Stimulated activated naive B cell treated with anti-CD40 and anti-IgM and Interleukin-4, amounts not matched to agents 10 μg/mL and 1 μg/mL and 100 μg/mL, for 72 hours (primary cell): ENCODE measurements around the gene CSF1.
"Not testable (repeated sequence)": the region's sequence is repeated elsewhere in the genome, so short reads cannot be mapped to it uniquely, and the experiment has no call there.

Experiments
- ATAC-seq, 2 donors: fragments of 150-1000 bp; cut with Tn5 transposase; replicated peaks; 2 replicates each; pipeline ENCODE4 v1.10.0; 2021; ENCODE audit warnings: moderate library complexity in 1 of 2
- DNase-seq: peaks from one replicate; pipeline ENCODE4 v3.0.0; 2021
- H3K27ac Mint-ChIP-seq: one replicate; pipeline ENCODE4 v1.8.0; 2022; ENCODE audit warnings: mild to moderate bottlenecking, mixed read lengths
- H3K27me3 Mint-ChIP-seq, 2 donors: one replicate each; pipeline ENCODE4 v1.8.0; 2022; ENCODE audit warnings: mixed read lengths in 2 of 2
- H3K36me3 Mint-ChIP-seq, 2 donors: one replicate each; pipeline ENCODE4 v1.8.0; 2022; ENCODE audit warnings: mixed read lengths in 2 of 2, mild to moderate bottlenecking in 1 of 2
- H3K4me1 Mint-ChIP-seq, 2 donors: one replicate each; pipeline ENCODE4 v1.8.0; 2022; ENCODE audit warnings: mixed read lengths in 2 of 2, mild to moderate bottlenecking in 1 of 2
- H3K4me3 Mint-ChIP-seq, 2 donors: one replicate each; pipeline ENCODE4 v1.8.0; 2022; ENCODE audit warnings: mild to moderate bottlenecking in 2 of 2, mixed read lengths in 2 of 2, moderate library complexity in 1 of 2
- H3K9me3 Mint-ChIP-seq, 2 donors: one replicate each; pipeline ENCODE4 v1.8.0; 2022; ENCODE audit warnings: mixed read lengths in 2 of 2, mild to moderate bottlenecking in 1 of 2

Gene CSF1

DNA sequence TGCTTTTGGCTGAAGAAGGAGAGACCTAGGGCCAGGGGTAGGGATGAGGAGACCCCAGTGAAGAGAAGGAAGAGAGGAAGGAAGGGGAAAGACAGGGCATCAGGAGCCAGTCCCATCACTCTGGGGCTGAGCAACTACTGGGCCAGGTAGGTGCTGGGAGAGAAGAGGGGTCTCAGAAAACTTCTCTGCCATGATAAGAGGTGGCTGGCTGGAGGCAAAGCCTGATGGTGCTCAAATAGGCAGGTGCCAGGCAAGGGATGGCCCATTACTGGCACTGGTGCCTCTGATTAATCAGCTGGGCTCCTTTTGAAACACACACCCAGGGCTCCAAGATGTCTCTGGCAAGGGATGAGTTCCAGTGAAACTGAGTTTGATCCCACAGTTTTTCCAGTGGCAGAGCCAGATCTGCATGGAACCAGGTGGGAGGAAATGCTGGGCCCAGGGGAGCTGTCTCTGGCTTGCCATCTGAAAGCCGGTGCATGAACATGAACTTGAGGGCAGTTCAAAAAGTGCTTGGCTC lies 2.8 kb downstream of the CSF1 start:
- DNase-seq: no peak
- Mint-ChIP-seq H3K4me1 (peaks cover 61 to 63% of the 10 kb centered on the region in 2 donors), H3K27ac (peak overlapping the region; percentile 92), H3K4me3 (peak overlapping the region; percentile 83 to 92), H3K27me3 (peaks cover 11 to 21% of the 10 kb centered on the region in 2 donors), H3K9me3 (no peaks in the 10 kb centered on the region), H3K36me3 (peaks cover 63 to 78% of the 10 kb centered on the region in 2 donors)
- no peak for ATAC-seq

DNA sequence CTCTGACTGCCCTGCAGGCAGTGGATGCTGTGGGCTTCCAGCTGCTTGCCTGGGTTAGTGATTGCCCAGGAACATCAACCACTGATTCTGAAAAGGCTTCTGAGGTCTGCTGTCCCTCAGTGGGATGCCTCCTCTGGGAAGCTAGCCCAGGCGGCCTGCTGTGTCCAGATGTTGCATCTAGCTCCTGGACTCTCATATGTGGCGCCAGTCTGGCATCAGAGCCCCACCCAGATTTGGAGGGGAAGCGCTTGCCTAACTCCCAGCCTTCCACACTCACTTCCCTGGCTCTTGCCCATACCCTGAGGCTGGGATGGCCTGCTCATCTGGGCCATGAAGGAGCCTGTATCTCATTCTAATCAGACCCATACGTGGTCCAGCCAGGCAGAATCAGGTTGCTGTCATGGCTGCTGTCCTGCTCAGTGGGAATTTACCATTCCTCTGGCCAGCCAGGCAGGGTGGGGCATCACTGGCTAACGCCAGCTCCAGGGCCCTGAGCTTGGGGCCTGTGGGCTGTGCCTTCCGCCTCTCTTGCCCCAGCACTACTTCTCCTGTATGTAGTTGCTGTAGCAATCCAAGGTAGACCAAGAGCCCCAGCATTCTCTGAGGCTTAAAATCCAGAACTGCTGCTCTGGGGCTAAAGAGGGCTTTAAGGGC lies 4.1 kb downstream of the CSF1 start:
- Mint-ChIP-seq H3K27me3 (peaks cover 11 to 26% of the 10 kb centered on the region in 2 donors), H3K4me3 (peak overlapping the region in 1 of 2 donors; percentile 92), H3K27ac (peak overlapping the region; percentile 83), H3K9me3 (no peaks in the 10 kb centered on the region), H3K4me1 (peaks cover 50 to 54% of the 10 kb centered on the region in 2 donors), H3K36me3 (peaks cover 71 to 87% of the 10 kb centered on the region in 2 donors)
- ATAC-seq (no peak), DNase-seq (no peak)

DNA sequence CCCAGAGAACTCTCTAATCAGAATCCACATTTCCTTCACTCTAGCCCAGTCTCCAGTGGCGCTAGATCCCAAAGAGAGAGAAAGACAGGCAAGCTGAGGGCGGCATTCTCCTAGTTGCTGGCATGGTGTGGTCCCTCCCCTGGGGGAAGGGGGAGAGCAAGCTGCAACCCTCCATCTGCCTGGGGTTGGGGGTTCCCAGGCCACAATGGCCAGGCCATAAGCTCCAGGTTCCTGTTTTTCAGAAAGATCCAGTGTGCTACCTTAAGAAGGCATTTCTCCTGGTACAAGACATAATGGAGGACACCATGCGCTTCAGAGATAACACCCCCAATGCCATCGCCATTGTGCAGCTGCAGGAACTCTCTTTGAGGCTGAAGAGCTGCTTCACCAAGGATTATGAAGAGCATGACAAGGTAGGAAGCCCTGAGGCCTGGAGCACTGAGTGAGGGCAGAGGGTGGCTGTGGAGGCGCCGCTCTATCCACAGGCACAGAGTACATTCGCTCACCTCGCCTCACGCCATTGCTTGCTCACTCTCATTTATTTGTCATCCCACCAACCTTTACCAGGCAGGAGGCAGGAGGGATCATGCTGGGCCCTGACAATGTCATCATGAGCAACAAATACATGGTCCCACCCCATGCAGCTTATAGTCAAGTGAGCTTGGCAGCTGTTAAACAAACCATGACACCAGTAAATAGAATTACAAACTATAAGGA lies 6.6 kb downstream of the CSF1 start:
- ATAC-seq: no peak

DNA sequence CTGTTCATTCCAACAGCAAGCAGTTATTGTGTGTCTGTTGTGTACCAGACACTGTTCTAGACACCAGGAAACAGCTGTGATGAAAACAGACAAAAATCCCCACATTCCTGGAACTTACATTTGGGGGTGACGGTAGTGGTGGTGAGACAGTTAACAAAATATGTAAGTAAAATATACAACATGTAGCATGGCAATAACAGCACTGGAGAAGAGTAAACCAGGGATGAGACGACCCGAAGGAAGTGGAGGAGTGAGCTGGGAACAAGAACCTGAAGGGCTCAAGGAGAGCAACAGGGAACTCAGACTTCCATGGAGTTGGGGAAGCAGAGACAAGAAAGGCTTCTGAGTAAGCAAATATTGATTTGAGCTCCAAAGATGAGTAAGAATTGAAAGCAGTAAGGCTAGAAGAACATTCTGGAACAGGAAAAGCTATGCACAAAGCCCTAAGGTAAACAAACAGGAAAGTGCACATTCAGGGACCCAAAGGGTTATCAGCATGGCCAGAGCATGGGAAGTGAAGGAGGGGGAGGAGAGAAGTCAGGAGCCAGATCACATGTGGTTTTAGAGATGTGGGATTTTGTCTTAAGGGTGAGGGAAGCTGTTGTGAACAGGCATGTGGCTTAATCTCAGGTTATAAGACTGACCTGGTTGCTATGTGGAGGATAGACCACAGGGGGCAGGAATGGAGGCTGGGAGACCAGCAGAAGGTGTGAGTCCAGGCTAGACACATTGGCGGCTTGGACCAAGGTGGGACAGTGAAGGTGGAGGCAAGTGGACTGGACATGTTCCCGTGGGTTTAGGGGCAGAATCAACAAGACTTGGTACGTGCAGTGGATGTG lies 7.3 kb downstream of the CSF1 start:
- peak; percentile 26 to 44 for ATAC-seq
- Mint-ChIP-seq H3K27ac (peak overlapping the region; percentile 3), H3K9me3 (peaks cover 0 to under 1% of the 10 kb centered on the region in 2 donors), H3K4me1 (peaks cover 42 to 45% of the 10 kb centered on the region in 2 donors), H3K4me3 (peak overlapping the region in 1 of 2 donors; percentile 1), H3K27me3 (peaks cover 5 to 29% of the 10 kb centered on the region in 2 donors), H3K36me3 (peaks cover 87 to 92% of the 10 kb centered on the region in 2 donors)
- DNase-seq: no peak

More for the DNA sequence above, 6.6 kb downstream of the CSF1 start:
- peaks cover 84 to 92% of the 10 kb centered on the region in 2 donors for H3K36me3 Mint-ChIP-seq
- no peak overlapping the region for H3K4me3 Mint-ChIP-seq
- peaks cover 11 to 26% of the 10 kb centered on the region in 2 donors for H3K27me3 Mint-ChIP-seq
- H3K9me3 Mint-ChIP-seq: no peaks in the 10 kb centered on the region
- no peak overlapping the region for H3K27ac Mint-ChIP-seq
- no peak for DNase-seq
- peaks cover 44 to 48% of the 10 kb centered on the region in 2 donors for H3K4me1 Mint-ChIP-seq

DNA sequence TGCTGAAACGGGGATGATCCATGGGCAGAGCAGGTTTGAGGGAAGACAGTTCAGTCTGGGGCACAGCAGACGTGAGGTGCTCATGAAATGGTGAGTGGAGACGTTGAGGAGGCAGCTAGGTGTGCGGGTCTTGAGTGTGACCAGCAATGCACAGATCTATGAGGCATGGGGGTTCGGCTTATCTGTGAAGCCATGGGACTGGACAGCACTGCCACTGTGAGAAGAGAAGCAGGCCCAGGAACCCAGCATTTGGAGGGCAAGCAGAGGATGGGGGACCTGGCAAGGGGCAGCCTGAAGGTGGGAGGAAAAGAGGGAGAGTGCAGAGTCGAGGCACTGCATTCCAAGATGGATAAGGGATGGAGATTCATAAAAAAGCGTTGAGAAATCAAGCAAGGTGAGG lies 8.0 kb downstream of the CSF1 start:
- Mint-ChIP-seq H3K4me3 (no peak overlapping the region), H3K36me3 (peaks cover 88 to 92% of the 10 kb centered on the region in 2 donors), H3K9me3 (peaks cover 0 to 4% of the 10 kb centered on the region in 2 donors), H3K27me3 (peaks cover 4 to 27% of the 10 kb centered on the region in 2 donors), H3K4me1 (peaks cover 39 to 43% of the 10 kb centered on the region in 2 donors), H3K27ac (peak overlapping the region; percentile 1)
- no peak for DNase-seq
- no peak for ATAC-seq

DNA sequence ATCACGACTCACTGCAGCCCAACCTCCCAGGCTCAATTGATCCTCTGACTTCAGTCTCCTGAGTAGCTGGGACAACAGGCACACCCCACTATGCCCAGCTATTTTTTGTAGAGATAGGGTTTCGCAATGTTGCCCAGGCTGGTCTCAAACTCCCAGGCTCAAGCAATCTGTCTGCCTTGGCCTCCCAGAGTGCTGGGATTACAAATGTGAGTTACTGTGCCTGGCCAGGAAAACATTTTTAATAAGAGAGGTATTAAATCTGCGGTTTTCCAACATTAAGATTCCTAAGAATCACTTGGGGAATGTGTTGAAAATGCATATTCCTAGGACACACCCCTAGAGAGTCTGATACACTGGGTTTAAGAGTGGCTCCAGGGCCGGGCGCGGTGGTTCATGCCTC lies 8.7 kb downstream of the CSF1 start:
- H3K27ac Mint-ChIP-seq: no peak overlapping the region
- peaks cover 88 to 92% of the 10 kb centered on the region in 2 donors for H3K36me3 Mint-ChIP-seq
- H3K27me3 Mint-ChIP-seq: peaks cover 0 to 31% of the 10 kb centered on the region in 2 donors
- H3K4me1 Mint-ChIP-seq: peaks cover 36 to 44% of the 10 kb centered on the region in 2 donors
- no peak overlapping the region for H3K4me3 Mint-ChIP-seq
- ATAC-seq: no peak
- no peak for DNase-seq
- peaks cover 0 to 4% of the 10 kb centered on the region in 2 donors for H3K9me3 Mint-ChIP-seq

DNA sequence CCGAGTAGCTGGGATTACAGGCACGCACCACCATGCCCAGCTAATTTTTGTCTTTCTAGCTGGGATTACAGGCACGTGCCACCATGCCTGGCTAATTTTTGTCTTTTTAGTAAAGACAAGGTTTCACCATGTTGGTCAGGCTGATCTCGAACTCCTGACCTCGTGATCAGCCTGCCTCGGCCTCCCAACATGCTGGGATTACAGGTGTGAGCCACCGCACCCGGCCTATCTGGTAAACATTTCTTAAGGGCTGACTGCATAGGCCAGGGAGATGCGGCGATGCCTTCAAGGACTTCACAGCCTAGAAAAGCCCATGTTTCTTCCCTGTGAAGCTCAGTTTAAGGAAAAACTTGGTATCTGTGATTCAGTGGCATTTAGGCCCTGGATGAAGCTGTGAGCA lies 9.7 kb downstream of the CSF1 start:
- not testable (repeated sequence) for ATAC-seq, H3K4me3 Mint-ChIP-seq, DNase-seq, H3K27ac Mint-ChIP-seq, H3K9me3 Mint-ChIP-seq
- Mint-ChIP-seq H3K4me1 (peaks cover 39 to 40% of the 10 kb centered on the region in 2 donors), H3K27me3 (peaks cover 0 to 33% of the 10 kb centered on the region in 2 donors), H3K36me3 (peaks cover 90 to 94% of the 10 kb centered on the region in 2 donors)

DNA sequence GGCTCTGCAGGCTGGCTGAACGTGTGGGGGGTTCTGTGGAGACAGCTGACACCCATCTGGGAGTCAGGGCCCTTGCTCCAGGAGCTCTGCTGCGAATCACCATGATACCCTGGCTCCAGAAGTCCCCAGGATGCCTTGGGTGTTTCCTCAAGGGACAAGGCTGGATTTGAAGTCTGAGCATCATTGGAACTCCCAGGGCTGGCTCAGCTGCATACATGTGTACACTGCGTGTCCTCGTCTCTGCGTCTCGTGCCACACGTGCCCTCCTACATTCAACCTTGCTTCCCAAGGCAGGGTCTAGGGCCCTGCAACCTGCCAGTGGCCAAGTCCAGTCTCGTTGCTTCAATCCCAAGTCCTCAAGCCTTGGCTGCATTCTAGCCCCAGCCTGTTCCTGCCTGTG lies 11.7 kb downstream of the CSF1 start:
- Mint-ChIP-seq H3K36me3 (peaks cover 89 to 94% of the 10 kb centered on the region in 2 donors), H3K27me3 (peaks cover 0 to 25% of the 10 kb centered on the region in 2 donors), H3K9me3 (peaks cover 0 to 4% of the 10 kb centered on the region in 2 donors), H3K4me3 (no peak overlapping the region), H3K4me1 (peaks cover 36 to 47% of the 10 kb centered on the region in 2 donors), H3K27ac (peak overlapping the region; percentile 91)
- ATAC-seq (peak in 1 of 2 donors; percentile 2), DNase-seq (no peak)

DNA sequence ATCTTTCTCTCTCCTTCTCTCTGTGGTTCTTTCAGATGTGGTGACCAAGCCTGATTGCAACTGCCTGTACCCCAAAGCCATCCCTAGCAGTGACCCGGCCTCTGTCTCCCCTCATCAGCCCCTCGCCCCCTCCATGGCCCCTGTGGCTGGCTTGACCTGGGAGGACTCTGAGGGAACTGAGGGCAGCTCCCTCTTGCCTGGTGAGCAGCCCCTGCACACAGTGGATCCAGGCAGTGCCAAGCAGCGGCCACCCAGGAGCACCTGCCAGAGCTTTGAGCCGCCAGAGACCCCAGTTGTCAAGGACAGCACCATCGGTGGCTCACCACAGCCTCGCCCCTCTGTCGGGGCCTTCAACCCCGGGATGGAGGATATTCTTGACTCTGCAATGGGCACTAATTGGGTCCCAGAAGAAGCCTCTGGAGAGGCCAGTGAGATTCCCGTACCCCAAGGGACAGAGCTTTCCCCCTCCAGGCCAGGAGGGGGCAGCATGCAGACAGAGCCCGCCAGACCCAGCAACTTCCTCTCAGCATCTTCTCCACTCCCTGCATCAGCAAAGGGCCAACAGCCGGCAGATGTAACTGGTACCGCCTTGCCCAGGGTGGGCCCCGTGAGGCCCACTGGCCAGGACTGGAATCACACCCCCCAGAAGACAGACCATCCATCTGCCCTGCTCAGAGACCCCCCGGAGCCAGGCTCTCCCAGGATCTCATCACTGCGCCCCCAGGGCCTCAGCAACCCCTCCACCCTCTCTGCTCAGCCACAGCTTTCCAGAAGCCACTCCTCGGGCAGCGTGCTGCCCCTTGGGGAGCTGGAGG lies 12.7 kb downstream of the CSF1 start:
- peak overlapping the region; percentile 91 for H3K27ac Mint-ChIP-seq
- H3K9me3 Mint-ChIP-seq: peaks cover 0 to 4% of the 10 kb centered on the region in 2 donors
- ATAC-seq (peak in 1 of 2 donors; percentile 3), DNase-seq (no peak)
- H3K4me1 Mint-ChIP-seq: peaks cover 32 to 47% of the 10 kb centered on the region in 2 donors
- H3K4me3 Mint-ChIP-seq: peak overlapping the region; percentile 4 to 49
- peaks cover 0 to 20% of the 10 kb centered on the region in 2 donors for H3K27me3 Mint-ChIP-seq
- H3K36me3 Mint-ChIP-seq: peaks cover 86 to 94% of the 10 kb centered on the region in 2 donors

DNA sequence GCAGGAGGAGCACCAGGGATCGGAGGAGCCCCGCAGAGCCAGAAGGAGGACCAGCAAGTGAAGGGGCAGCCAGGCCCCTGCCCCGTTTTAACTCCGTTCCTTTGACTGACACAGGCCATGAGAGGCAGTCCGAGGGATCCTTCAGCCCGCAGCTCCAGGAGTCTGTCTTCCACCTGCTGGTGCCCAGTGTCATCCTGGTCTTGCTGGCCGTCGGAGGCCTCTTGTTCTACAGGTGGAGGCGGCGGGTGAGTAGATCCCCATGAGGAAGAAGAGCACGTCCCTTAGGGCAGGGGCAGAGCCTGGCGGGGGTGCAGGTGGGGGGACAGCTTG lies 13.3 kb downstream of the CSF1 start:
- Mint-ChIP-seq H3K4me1 (peaks cover 28 to 47% of the 10 kb centered on the region in 2 donors), H3K36me3 (peaks cover 86 to 94% of the 10 kb centered on the region in 2 donors), H3K4me3 (peak overlapping the region in 1 of 2 donors; percentile 46), H3K27ac (peak overlapping the region; percentile 82), H3K27me3 (peaks cover 0 to 15% of the 10 kb centered on the region in 2 donors), H3K9me3 (peaks cover 0 to 4% of the 10 kb centered on the region in 2 donors)
- DNase-seq (no peak), ATAC-seq (no peak)

DNA sequence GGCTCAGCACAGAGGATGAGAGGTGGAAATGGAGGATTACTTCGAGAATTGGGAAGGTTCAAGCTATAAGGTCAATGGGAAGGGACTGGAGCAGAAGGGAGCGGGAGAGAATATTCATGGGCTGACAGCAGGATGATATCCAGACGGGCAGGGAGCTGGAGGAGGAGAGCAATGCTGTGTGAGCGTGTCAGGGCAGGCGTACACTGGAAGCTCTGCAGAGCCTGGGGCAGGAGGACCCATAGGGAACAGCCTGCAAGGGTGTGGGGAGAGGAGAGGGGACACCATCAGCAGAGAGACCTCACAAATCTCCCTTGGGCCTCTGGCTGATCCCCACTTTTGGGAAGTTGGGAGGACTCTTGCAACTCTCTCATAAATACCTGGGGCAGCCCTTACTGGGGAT lies 13.7 kb downstream of the CSF1 start:
- ATAC-seq (no peak), DNase-seq (no peak)
- Mint-ChIP-seq H3K9me3 (peaks cover 0 to 4% of the 10 kb centered on the region in 2 donors), H3K27ac (peak overlapping the region; percentile 82), H3K27me3 (peaks cover 0 to 15% of the 10 kb centered on the region in 2 donors), H3K4me3 (peak overlapping the region in 1 of 2 donors; percentile 46), H3K4me1 (peaks cover 28 to 47% of the 10 kb centered on the region in 2 donors), H3K36me3 (peaks cover 87 to 95% of the 10 kb centered on the region in 2 donors)

DNA sequence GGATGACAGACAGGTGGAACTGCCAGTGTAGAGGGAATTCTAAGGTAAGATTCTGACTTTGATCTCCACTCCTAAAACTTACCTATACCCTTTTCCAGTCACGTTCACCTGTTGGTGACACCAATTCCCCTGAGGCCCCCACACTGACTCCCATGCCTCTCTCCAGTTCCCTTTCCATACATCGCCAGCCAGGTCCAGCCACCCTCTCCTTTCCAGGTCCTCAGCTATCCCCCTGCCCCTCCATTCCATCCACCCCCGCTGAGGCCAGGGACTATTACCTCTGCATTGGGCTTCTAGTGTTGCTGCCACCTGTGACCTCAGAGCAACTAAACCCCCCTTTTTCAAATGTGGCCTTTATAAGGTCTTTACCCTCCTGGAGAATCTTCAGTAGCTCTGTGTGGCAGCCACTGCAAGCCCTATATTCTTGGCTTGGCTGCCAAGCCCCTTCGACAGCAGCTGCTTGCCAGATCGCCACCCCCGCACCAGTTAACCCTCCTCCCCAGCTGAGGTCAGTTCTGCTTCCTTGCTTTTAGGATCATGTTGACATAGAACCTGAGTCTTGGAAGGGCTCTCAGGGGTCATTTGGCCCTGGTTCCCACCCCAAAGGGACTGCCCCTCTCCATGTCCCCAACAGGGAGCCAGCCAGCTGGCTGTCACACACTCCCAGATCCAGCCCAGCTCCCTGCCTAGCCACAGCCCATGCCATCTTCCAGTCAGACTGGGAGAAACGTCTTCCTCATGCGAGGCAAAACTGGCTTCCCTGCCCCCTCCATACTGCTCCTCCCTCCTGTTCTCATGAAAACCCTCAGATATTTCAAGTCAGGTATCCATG lies 14.7 kb downstream of the CSF1 start:
- Mint-ChIP-seq H3K27ac (peak overlapping the region; percentile 79), H3K27me3 (peaks cover 0 to 15% of the 10 kb centered on the region in 2 donors), H3K9me3 (peaks cover 0 to 4% of the 10 kb centered on the region in 2 donors), H3K4me1 (peaks cover 28 to 51% of the 10 kb centered on the region in 2 donors), H3K36me3 (peaks cover 93 to 100% of the 10 kb centered on the region in 2 donors), H3K4me3 (peak overlapping the region in 1 of 2 donors; percentile 8)
- ATAC-seq (no peak), DNase-seq (no peak)
